Measurements from ENCODE around the gene CELSR2.

CELSR2 gene

GRCh38 chr1:109235137-109235536 lies 14.2 kb upstream of the CELSR2 start:
- no peak for DNase-seq

GRCh38 chr1:109237512-109237911 lies 11.8 kb upstream of the CELSR2 start:
- DNase-seq = no peak

DNA sequence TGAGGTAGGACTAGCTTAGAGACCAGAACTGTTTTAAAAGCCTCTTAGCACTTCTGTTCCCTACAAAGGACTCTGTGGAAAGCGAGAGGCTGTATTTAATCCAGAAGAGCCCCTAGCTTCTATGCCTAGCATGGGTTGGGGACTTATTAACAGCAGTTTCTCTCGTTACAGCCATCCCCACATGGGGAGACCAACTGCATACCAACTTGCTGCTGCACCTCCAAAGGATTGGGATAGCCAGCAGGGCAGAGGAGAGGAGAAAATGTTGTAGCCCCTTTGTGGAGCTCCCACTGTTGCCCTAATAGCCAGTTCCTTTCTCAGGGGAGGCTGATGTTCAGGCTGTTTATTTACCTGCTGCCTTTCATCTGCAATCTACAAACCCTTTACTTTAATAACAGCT lies 11.0 kb upstream of the CELSR2 start:
- no peak for DNase-seq

GRCh38 chr1:109239047-109239408 lies 10.3 kb upstream of the CELSR2 start:
- no peak for DNase-seq

GRCh38 chr1:109239409-109240068 lies 9.8 kb upstream of the CELSR2 start:
- DNase-seq = no peak

DNA sequence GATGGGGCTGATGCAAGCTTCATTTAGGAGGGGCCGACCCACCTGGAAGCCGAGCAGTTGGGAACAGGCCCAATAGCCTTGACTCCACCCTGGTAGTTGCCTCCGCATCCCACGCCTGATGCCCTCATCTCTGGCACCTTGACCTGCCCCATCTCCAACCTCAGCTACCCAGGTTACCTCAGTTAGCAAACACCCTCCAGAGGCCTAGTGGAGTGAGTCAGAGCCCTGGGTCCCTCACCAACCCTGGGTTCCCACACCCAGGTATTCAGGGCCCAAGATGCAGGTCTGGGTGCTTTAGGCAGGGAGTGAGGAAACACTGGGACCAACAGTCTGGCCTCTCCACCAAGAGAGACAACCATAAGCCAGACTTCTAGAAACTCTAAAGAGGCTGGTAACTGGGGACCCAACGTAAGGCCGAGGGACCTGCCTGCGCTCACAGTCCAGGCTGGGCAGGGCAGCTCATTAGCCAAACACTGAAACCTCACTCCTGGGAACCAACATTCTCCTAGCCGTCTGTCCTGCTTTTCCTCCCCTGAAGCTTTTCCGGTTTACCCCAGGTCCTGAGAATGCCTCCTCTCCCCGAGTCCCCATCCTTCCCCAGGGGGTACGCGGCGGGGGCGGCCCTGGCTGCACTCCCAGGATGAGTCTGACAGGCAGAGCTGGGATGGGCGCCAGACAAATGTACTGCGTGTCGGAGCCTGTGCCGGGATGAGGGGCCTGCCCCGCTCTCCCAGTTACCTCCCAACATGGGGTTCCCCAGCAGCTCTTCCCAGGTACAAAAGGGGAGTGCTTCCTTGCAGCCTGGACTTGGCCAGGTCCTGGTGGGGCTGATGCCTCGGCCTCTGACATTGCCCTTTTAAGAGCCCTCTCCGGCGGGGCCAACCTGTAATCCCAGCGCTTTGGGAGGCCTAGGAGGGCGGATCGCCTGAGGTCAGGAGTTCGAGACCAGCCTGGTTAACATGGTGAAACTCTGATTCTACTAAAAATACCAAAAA lies 8.9 kb upstream of the CELSR2 start:
- DNase-seq = no peak

- no peak for DNase-seq
Observed at GRCh38 chr1:109241344-109241743, 8.0 kb upstream of the CELSR2 start.

GRCh38 chr1:109241841-109242345 lies 7.4 kb upstream of the CELSR2 start:
- DNase-seq = no peak

GRCh38 chr1:109242387-109242786 lies 7.0 kb upstream of the CELSR2 start:
- no peak for DNase-seq

DNA sequence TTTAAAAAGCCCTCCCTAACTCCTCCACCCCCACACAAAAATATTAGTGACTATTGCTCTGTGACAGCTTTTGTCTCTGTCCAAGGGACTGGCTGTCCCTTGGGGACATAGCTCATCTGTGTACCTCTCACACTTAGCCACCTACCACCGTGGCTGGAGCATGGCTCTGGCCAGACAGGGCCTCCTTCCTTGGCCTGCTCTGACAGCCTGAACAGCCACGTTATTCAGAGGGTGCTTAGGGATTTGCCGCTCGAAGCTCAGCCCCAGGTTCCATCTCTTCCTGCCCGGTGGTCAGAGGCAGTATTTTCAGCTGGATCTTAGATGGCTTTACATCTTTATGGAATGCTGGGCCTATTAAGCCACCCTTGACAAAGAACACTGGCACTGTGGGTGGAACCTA lies 6.1 kb upstream of the CELSR2 start:
- DNase-seq = no peak

DNA sequence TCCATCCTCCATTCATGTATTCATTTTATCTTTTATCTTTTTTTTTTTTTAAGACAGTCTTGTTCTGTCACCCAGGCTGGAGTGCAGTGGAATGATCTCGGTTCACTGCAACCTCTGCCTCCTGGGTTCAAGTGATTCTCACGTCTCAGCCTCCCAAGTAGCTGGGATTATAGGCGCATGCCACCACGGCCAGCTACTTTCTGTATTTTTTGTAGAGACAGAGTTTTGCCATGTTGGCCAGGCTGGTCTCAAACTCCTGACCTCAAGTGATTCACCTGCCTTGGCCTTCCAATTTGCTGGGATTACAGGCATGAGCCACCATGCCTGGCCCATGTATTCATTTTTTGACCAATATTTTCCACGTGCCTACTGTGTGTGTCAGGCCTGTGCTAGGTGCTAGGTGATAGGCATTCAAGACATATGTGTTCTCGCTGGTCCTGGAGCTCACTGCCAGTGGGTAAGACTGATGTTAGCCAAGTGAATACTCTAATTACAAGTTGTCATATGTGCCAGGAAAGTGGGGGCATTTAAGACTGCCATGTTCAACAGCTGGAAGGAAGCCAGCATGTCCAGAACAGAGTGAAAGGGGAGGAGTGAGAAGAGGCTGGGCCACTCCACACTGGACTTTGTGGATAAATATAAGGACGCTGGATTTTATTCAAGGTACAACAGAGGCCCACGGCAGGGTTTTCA lies 5.3 kb upstream of the CELSR2 start:
- no peak for DNase-seq

GRCh38 chr1:109246141-109246551 lies 3.2 kb upstream of the CELSR2 start:
- DNase-seq = no peak

GRCh38 chr1:109247401-109248365 lies 1.7 kb upstream of the CELSR2 start:
- no peak for DNase-seq

DNA sequence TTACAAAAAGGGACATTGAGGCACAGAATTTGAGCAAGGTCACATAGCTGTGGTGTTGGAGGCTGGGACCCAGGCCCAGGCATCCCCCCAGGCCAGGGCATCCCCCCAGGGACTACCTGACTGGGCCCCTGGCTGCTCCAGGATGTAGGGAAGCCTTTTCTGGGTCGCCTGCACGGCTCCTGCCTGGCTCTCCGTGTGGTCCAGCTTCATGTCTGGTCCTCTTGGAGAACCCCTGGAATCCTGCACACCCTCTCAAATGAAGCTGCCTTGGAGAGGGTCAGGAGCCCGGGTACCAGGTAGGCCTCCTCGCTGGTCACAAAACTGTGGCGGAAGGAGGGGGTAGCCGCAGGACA lies 919 bp upstream of the CELSR2 start:
- DNase-seq = no peak

GRCh38 chr1:109249654-109250401 lies 489 bp downstream of the CELSR2 start:
- no peak for DNase-seq

GRCh38 chr1:109250454-109251276 lies 1.3 kb downstream of the CELSR2 start:
- no peak for DNase-seq

- no peak for DNase-seq
Observed at GRCh38 chr1:109251277-109252166, 2.2 kb downstream of the CELSR2 start.

DNA sequence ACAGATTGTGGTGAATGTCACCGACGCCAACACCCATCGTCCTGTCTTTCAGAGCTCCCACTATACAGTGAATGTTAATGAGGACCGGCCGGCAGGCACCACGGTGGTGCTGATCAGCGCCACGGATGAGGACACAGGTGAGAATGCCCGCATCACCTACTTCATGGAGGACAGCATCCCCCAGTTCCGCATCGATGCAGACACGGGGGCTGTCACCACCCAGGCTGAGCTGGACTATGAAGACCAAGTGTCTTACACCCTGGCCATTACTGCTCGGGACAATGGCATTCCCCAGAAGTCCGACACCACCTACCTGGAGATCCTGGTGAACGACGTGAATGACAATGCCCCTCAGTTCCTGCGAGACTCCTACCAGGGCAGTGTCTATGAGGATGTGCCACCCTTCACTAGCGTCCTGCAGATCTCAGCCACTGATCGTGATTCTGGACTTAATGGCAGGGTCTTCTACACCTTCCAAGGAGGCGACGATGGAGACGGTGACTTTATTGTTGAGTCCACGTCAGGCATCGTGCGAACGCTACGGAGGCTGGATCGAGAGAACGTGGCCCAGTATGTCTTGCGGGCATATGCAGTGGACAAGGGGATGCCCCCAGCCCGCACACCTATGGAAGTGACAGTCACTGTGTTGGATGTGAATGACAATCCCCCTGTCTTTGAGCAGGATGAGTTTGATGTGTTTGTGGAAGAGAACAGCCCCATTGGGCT lies 3.0 kb downstream of the CELSR2 start:
- no peak for DNase-seq

Measured in activated T-cell treated with anti-CD3 and anti-CD28 coated beads for 4 hours (primary cell).